Transverse colon (tissue), 4 donors: ENCODE measurements around the gene KLF7. TPM values are rescaled to one million over a fixed set of nuclear protein-coding genes. Genes with fewer than 3 reads are reported as not detected.

Source experiments
- DNase-seq: peaks from one replicate; pipeline ENCODE4 v3.0.0-alpha.2; 2019
- H3K27ac ChIP-seq, 4 donors: fragments of 200-600 bp; sonication (generic); 2 replicates each; pipeline ENCODE4 v1.5.1; 2016 to 2018; ENCODE audit warnings: inconsistent platforms in 4 of 4
- H3K27me3 ChIP-seq: fragments of 200-600 bp; sonication (generic); 2 replicates; pipeline ENCODE4 v1.5.1; 2017; ENCODE audit warnings: inconsistent platforms
- H3K36me3 ChIP-seq, 4 donors: fragments of 200-600 bp; sonication (generic); 2 replicates each; pipeline ENCODE4 v1.5.1; 2017 to 2019; ENCODE audit warnings: inconsistent platforms in 4 of 4
- H3K4me1 ChIP-seq, 4 donors: fragments of 200-600 bp; sonication (generic); 2 replicates each; pipeline ENCODE4 v1.5.1; 2017 to 2020; ENCODE audit warnings: inconsistent platforms in 4 of 4
- H3K4me3 ChIP-seq, 4 donors: fragments of 200-600 bp; sonication (generic); 1 replicate in 1 of 4; 2 replicates in 3 of 4; pipeline versions ENCODE4 v1.5.1 to v1.6.1; 2017 to 2019; ENCODE audit warnings: inconsistent platforms in 4 of 4
- H3K9me3 ChIP-seq, 2 donors: fragments of 200-600 bp; sonication (generic); 2 replicates each; pipeline ENCODE4 v1.5.1; 2017 to 2019; ENCODE audit warnings: inconsistent platforms in 2 of 2
- EP300 ChIP-seq: sonication (generic); formaldehyde crosslinking; IDR thresholded peaks from one replicate; pipeline ENCODE4 v1.6.1; 2017; ENCODE audit warnings: antibody characterized with exemption, low read depth
- POLR2A ChIP-seq: fragments of 450-650 bp; IDR thresholded peaks from one replicate; pipeline ENCODE4 v1.6.1; 2016; ENCODE audit warnings: antibody characterized with exemption, mild to moderate bottlenecking, moderate library complexity
- POLR2AphosphoS5 ChIP-seq, 3 donors: sonication (generic); formaldehyde crosslinking; IDR thresholded peaks; one replicate each; pipeline ENCODE4 v1.6.1; 2016; ENCODE audit warnings: antibody characterized with exemption in 3 of 3
- WGBS, 2 donors: methylation state at CpG; one replicate each; pipeline ENCODE4 v1.1.5; 2018; ENCODE audit warnings: low coverage in 1 of 2; 5-methylcytosine and 5-hydroxymethylcytosine counted together
- in situ Hi-C, 4 donors: fragments of 200-750 bp; cut with MboI; loops; one replicate each; pipeline versions ENCODE4 v1.15.0 to v1.15.1; 2017; ENCODE audit warnings: low sequenced_read_pairs in 3 of 4, low pct_ligation_motif_present in 1 of 4, low pct_unique_long_range_greater_than_20kb in 1 of 4
- intact Hi-C: fragments of 100-400 bp; cut with DNase I; formaldehyde crosslinking; loops from one replicate; pipeline ENCODE4 v1.15.1; 2023; ENCODE audit warnings: low total_unique reads
- total RNA-seq, 4 donors: library from RNA; depleted of rRNA; stranded (reverse); fragments of >200 nt; gene quantifications; one replicate each; pipeline ENCODE4 v1.1.0, GENCODE V29; 2016
- TF ChIP-seq, protein P1 (sequence below), 5 experiments: fragments of 200-600 bp in 3 of 5; fragments of 450-650 bp in 2 of 5; sonication (generic) in 3 of 5; IDR thresholded peaks; 1 replicate in 2 of 5; 2 replicates in 3 of 5; pipeline ENCODE4 v1.5.1; 2016 to 2017; ENCODE audit warnings: antibody characterized with exemption in 5 of 5, inconsistent platforms in 3 of 5, mild to moderate bottlenecking in 2 of 5, moderate library complexity in 1 of 5

KLF7 gene
- total RNA-seq, 4 donors from 2014 or later, result 6.2 to 43.4 (median 6.8) TPM

DNA sequence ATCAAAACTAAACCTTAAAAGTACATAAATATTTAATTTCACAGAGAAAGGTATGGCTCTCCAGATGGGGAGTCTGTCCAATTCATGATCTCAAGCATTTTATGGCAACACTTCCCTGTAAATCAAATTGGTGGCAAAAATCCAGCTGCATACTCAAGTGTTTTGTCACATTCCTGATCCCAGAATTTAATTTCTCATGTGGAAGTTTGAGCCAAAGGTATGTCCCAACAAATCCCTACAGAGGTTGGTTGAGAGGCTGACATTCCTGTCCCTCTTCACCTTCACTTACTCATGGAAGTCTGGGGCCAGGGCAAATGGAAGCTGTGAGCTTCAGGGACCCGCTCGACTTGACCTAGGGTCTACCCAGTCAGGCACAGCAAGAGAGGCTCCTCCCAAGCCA lies 17.7 kb downstream of the KLF7 start:
- H3K4me3 ChIP-seq, result no peak overlapping the region
- no peak for TF ChIP-seq POLR2AphosphoS5 (IDR thresholded peaks at IDR 0.05)
- no peak for TF ChIP-seq POLR2A
- TF ChIP-seq, protein P1, sequence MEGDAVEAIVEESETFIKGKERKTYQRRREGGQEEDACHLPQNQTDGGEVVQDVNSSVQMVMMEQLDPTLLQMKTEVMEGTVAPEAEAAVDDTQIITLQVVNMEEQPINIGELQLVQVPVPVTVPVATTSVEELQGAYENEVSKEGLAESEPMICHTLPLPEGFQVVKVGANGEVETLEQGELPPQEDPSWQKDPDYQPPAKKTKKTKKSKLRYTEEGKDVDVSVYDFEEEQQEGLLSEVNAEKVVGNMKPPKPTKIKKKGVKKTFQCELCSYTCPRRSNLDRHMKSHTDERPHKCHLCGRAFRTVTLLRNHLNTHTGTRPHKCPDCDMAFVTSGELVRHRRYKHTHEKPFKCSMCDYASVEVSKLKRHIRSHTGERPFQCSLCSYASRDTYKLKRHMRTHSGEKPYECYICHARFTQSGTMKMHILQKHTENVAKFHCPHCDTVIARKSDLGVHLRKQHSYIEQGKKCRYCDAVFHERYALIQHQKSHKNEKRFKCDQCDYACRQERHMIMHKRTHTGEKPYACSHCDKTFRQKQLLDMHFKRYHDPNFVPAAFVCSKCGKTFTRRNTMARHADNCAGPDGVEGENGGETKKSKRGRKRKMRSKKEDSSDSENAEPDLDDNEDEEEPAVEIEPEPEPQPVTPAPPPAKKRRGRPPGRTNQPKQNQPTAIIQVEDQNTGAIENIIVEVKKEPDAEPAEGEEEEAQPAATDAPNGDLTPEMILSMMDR (IDR thresholded peaks at IDR 0.05), result no peak
- TF ChIP-seq EP300, result no peak
- H3K4me1 ChIP-seq, result peaks cover 32 to 59% (median 41%) of the 10 kb centered on the region in 4 donors
- DNase-seq, result no peak
- whole genome bisulfite sequencing, 2 donors, result 93% methylated on average over 2 of the region's 2 CpGs; no CpG with 5 or more reads in 1 of the 2 donors
- no peaks in the 10 kb centered on the region for H3K27me3 ChIP-seq
- in situ Hi-C loops, result no loop called here
- H3K9me3 ChIP-seq, result no peaks in the 10 kb centered on the region
- no peaks in the 10 kb centered on the region for H3K36me3 ChIP-seq
- intact Hi-C loops, result no loop called here
- peak overlapping the region; percentile 39 to 53 (median 48) for H3K27ac ChIP-seq

DNA sequence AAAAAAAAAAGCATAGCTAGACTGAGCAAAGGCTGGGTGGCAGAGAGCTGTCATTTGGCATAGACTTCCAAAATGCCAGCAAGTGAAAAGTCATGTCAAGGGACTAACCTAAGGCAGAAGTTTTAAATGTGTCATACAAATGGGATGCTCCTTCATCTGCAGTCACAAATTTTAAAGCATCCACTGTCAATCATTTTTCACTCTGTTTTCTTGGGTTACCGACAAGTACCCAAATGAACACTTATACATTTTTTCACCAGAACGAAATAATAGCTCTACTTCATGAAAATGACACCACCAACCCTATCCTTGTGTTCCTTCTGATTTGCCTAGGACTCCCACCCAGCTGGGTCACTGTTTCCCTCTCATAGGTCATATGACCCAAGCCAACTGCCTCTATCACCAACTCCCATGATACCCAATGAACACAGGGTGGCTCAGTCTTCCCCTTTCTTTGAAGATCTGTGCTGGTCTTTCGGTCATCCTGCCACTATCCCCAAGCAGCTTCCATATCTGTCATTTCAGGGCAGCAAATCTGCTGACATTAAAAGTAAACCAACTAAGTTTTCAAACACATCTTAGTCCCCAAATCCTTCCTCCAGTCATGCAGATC lies 21.5 kb downstream of the KLF7 start:
- DNase-seq, result no peak
- Histone ChIP-seq H3K4me3 (no peak overlapping the region), H3K36me3 (no peaks in the 10 kb centered on the region), H3K27me3 (no peaks in the 10 kb centered on the region), H3K27ac (peak overlapping the region; percentile 74 to 90 (median 86)), H3K4me1 (peaks cover 20 to 53% (median 29%) of the 10 kb centered on the region in 4 donors), H3K9me3 (no peaks in the 10 kb centered on the region)
- 83 to 85% methylated on average over 3 of the region's 3 CpGs for WGBS, 2 donors
- in situ Hi-C loops, result no loop called here
- TF ChIP-seq POLR2AphosphoS5 (IDR thresholded peaks at IDR 0.05) (no peak), EP300 (no peak), POLR2A (no peak)
- TF ChIP-seq, protein P1 (IDR thresholded peaks at IDR 0.05), result no peak
- intact Hi-C loops, result loop anchor here (5.0 kb wide), 1 partner anchor 1113 kb away; the partner anchor contains the start of gene IDH1

DNA sequence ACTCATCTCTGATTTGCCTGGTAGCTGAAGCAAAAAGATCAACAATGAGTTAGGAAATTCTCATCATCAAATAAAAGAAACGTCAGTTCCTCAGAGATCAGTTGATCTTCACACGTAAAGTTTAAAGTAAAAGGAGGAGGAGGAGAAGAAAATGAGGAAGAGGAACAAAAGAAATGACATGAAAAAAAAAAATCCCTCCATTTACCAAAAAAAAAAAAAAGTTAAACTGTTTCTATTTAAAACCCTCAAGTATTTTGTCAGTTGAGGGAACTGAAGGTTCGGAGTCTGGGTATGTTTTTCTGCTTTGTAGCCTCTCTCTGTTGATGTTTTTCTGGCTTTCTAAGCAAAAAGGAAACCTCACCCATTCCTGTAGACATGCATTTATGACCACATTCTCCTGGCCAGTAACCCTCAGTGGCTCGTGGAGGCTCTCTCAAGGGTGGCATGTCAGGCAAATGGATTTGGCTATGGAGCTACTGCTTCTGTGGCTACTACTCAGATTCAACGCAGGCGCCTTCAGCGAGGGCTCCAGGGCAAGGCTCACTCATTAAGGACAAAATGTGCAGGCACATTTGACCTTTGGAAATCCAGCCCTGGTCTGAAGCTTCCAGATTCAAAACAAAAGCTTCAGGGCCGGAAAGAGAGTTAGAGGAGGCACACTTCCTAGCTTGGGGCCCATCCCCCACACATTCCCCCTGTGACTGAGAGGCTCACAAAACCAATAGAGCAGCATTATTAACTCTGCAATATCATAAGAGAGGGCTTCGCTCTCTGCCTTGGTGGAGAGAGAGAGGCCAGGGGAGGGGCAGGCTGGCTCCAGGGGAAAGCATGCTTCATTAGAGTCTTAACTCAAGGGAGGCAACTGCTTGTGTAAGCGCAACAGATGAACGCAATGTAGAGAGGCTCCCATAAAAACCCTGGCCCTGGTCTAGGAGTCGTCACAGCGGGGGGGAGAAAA lies 22.3 kb downstream of the KLF7 start:
- Histone ChIP-seq H3K36me3 (no peaks in the 10 kb centered on the region), H3K27ac (peak overlapping the region; percentile 74 to 90 (median 86)), H3K9me3 (no peaks in the 10 kb centered on the region), H3K4me3 (peak overlapping the region in 1 of 4 donors; percentile 22), H3K27me3 (no peaks in the 10 kb centered on the region), H3K4me1 (peaks cover 18 to 45% (median 25%) of the 10 kb centered on the region in 4 donors)
- intact Hi-C loops (loop anchor here (5.0 kb wide), 1 partner anchor 1114 kb away; the partner anchor contains the start of gene IDH1), in situ Hi-C loops (no loop called here)
- whole genome bisulfite sequencing, 2 donors, result 39 to 47% methylated on average over 7 to 13 of the region's 13 CpGs
- peak; percentile 61 for DNase-seq
- peak in 2 of 3 donors; percentile 3 to 42 for TF ChIP-seq POLR2AphosphoS5 (IDR thresholded peaks at IDR 0.05)
- no peak for TF ChIP-seq EP300
- peak; percentile 39 for TF ChIP-seq POLR2A
- TF ChIP-seq, protein P1 (IDR thresholded peaks at IDR 0.05), result no peak

DNA sequence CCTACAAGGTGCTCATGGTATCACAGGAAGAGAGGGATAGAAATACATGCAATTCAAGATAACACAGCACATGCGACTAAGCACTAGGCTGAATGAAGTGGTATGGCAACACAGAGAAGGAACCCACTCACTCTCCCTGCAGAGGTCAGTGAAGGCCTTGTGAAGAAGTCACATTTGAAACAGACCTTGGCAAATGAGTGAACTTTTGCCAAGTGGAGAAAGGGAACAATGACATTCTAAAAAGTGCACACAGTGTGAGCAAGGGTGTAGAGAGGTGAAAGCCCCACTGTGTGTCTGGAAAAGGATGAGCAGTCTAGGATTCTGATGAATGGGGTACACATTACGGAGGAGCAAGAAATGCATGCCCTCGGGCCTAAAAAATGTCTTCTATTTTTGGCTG lies 23.3 kb downstream of the KLF7 start:
- in situ Hi-C loops, result no loop called here
- TF ChIP-seq EP300, result no peak
- TF ChIP-seq POLR2AphosphoS5 (IDR thresholded peaks at IDR 0.05), result no peak
- no peak for TF ChIP-seq POLR2A
- WGBS, 2 donors, result 57 to 64% methylated on average over 3 of the region's 3 CpGs

More for the DNA sequence above, 23.3 kb downstream of the KLF7 start:
- Histone ChIP-seq H3K36me3 (no peaks in the 10 kb centered on the region), H3K27me3 (no peaks in the 10 kb centered on the region), H3K27ac (peak overlapping the region; percentile 74 to 90 (median 86)), H3K9me3 (no peaks in the 10 kb centered on the region), H3K4me1 (peaks cover 15 to 42% (median 21%) of the 10 kb centered on the region in 4 donors), H3K4me3 (no peak overlapping the region)
- no peak for DNase-seq
- intact Hi-C loops, result loop anchor here (5.0 kb wide), 1 partner anchor 1115 kb away; the partner anchor contains the start of gene IDH1
